Measurements from ENCODE around the gene RGS10.

RGS10 gene

GRCh38 chr10:119450606-119451299 lies 91.8 kb downstream of the RGS10 start:
- no peaks in the 10 kb centered on the region for H3K27me3 ChIP-seq (ENCODE audit: control insufficient read depth, insufficient read depth, low read length)
- H3K4me3 ChIP-seq (ENCODE audit: low read length): no peak overlapping the region
- no CpG with 5 or more reads among the region's 16 CpGs for WGBS (ENCODE audit: insufficient coverage, insufficient read length)
- H3K36me3 ChIP-seq (ENCODE audit: control insufficient read depth, insufficient read depth, low read length): no peaks in the 10 kb centered on the region
- H3K4me1 ChIP-seq (ENCODE audit: control insufficient read depth, insufficient read depth, low read length): peaks cover 2% of the 10 kb centered on the region; the same call in 1 of the 2 replicates
- no peak for DNase-seq (ENCODE audit: low read depth, low spot score)
- no peaks in the 10 kb centered on the region for H3K9me3 ChIP-seq (ENCODE audit: control insufficient read depth, insufficient read depth, low read length)
- H3K27ac ChIP-seq (ENCODE audit: low read length): no peak overlapping the region

Measured in iPS DF 6.9 (cell line).